Heart left ventricle (tissue), 13 donors: ENCODE results near the gene PURB.

ENCODE experiments used
- CTCF ChIP-seq, 12 donors: fragments of 200-600 bp; sonication (generic) in 4 of 12; IDR thresholded peaks; one replicate each; pipeline versions ENCODE4 v1.5.0 to v1.8.0; 2018 to 2022; ENCODE audit warnings: antibody characterized with exemption in 12 of 12, mild to moderate bottlenecking in 5 of 12
- POLR2A ChIP-seq, 2 donors: fragments of 450-650 bp; IDR thresholded peaks; one replicate each; pipeline ENCODE4 v1.6.1; 2017; ENCODE audit warnings: antibody characterized with exemption in 2 of 2, mild to moderate bottlenecking in 2 of 2, moderate library complexity in 2 of 2
- donor health status: ischemic (EF 13 %, LVEDD 7.1; RV severe dilation, severe dysfunction).
- donor health status: DM: no; HTN: yes; CAD: no.
- donor health status: DM: no; HTN: no; CAD: no.
- donor health status: ischemic (EF 25% LVEDD 6.9; RV normal size, moderate dysfunction).
- donor health status: ischemic (EF 25% LVEDD 5.7; RV mildly dilated, moderate dysfunction).
- donor health status: ischemic (EF 35%, LVEDD 5.7; RV mildly dilated, moderate dysfunction).
- donor health status: nonischemic (EF 11% LVEDD 7.7; RV severe dilation, severe dysfunction).
- donor health status: DM: yes; HTN: yes; CAD: no.
- donor health status: PGD.
- donor health status: ischemic (EF 29% LVEDD 5.4; RV normal size, mild dysfunction).
- donor health status: nonischemic (EF 23%, LVEDD 6.1; RV moderate dilation, normal function).

- no peak for TF ChIP-seq CTCF (IDR thresholded peaks at IDR 0.05)
- no peak for TF ChIP-seq POLR2A (IDR thresholded peaks at IDR 0.05)
These were observed 4.2 kb downstream of the PURB start for GRCh38 chr7:44881066-44881600.
